HepG2 (cell line): ENCODE measurements around the gene PTS. TPM values are rescaled to one million over a fixed set of nuclear protein-coding genes. Genes with fewer than 3 reads are reported as not detected.
A peak's percentile ranks its signal among the peaks of the same experiment; 100 is the strongest.

Experiments used
- EED ChIP-seq: sonication (generic); formaldehyde crosslinking; IDR thresholded peaks from 2 replicates; pipeline ENCODE4 v1.5.0; 2020; ENCODE audit warnings: mild to moderate bottlenecking, missing genetic modification reagents
- ESRRA ChIP-seq: sonication (generic); formaldehyde crosslinking; IDR thresholded peaks from 2 replicates; pipeline ENCODE4 v1.5.1; 2020; ENCODE audit warnings: mild to moderate bottlenecking, low read depth, missing genetic modification reagents
- HDAC2 ChIP-seq: sonication (generic); formaldehyde crosslinking; IDR thresholded peaks from 2 replicates; pipeline ENCODE4 v1.4.0; 2020; ENCODE audit warnings: missing genetic modification reagents
- IKZF1 ChIP-seq: fragments of 450-650 bp; IDR thresholded peaks from 2 replicates; pipeline ENCODE4 v1.7.1; 2016
- IRF1 ChIP-seq: sonication (generic); formaldehyde crosslinking; IDR thresholded peaks from 2 replicates; pipeline ENCODE4 v1.4.0; 2020; ENCODE audit warnings: low read depth, mild to moderate bottlenecking, missing genetic modification reagents
- NFATC3 ChIP-seq: sonication (generic); formaldehyde crosslinking; IDR thresholded peaks from 2 replicates; pipeline ENCODE4 v1.5.1; 2020; ENCODE audit warnings: mild to moderate bottlenecking, missing genetic modification reagents
- PCBP2 ChIP-seq: fragments of 200-400 bp; formaldehyde crosslinking; optimal IDR thresholded peaks from 2 replicates; pipeline ENCODE3; 2018; ENCODE audit warnings: low read length, low read depth; ENCODE audit not compliant: poor library complexity, severe bottlenecking
- PHB2 ChIP-seq: fragments of 450-650 bp; IDR thresholded peaks from 2 replicates; pipeline ENCODE4 v1.6.1; 2018; ENCODE audit not compliant: partially characterized antibody
- PRDM15 ChIP-seq: sonication (generic); formaldehyde crosslinking; IDR thresholded peaks from 2 replicates; pipeline ENCODE4 v1.4.0; 2020; ENCODE audit warnings: missing genetic modification reagents
- SMC3 ChIP-seq: IDR thresholded peaks from 2 replicates; pipeline ENCODE4 v1.6.1; 2011; ENCODE audit warnings: low read length, improper control_type of control experiment
- ZBTB40 ChIP-seq, 2 experiments: fragments of 450-650 bp in 1 of 2; sonication (generic) in 1 of 2; formaldehyde crosslinking in 1 of 2; IDR thresholded peaks; 2 replicates each; pipeline versions ENCODE4 v1.6.1 to v1.8.0; 2016 to 2022; ENCODE audit warnings: antibody characterized with exemption in 1 of 2, mild to moderate bottlenecking in 1 of 2, missing genetic modification reagents in 1 of 2
- ZNF234 ChIP-seq: sonication (generic); formaldehyde crosslinking; conservative IDR thresholded peaks from 2 replicates; pipeline ENCODE4 v1.5.1; 2020; ENCODE audit warnings: mild to moderate bottlenecking, missing genetic modification reagents
- ZNF598 ChIP-seq: sonication (generic); formaldehyde crosslinking; IDR thresholded peaks from 2 replicates; pipeline ENCODE4 v1.5.1; 2020; ENCODE audit warnings: mild to moderate bottlenecking, missing genetic modification reagents, borderline replicate concordance
- ZNF619 ChIP-seq: sonication (generic); formaldehyde crosslinking; IDR thresholded peaks from 2 replicates; pipeline ENCODE4 v1.4.0; 2020; ENCODE audit warnings: mild to moderate bottlenecking, missing genetic modification reagents
- ZNF670 ChIP-seq: sonication (generic); formaldehyde crosslinking; IDR thresholded peaks from 2 replicates; pipeline ENCODE4 v1.8.0; 2022; ENCODE audit warnings: mild to moderate bottlenecking, missing genetic modification reagents, borderline replicate concordance
- ZSCAN9 ChIP-seq: IDR thresholded peaks from 2 replicates; pipeline ENCODE4 v1.6.1; 2016; ENCODE audit warnings: borderline replicate concordance
- polyA plus RNA-seq, 8 experiments: library from polyadenylated mRNA; depleted of rRNA in 3 of 8; stranded (reverse) in 7 of 8; unstranded in 1 of 8; fragments of >200 nt; fragmentation: Illumina TruSeq in 4 of 8; extraction: Trizol in 4 of 8; gene quantifications; 2 replicates each; pipeline versions ENCODE4 v1.2.1 to v1.2.3, GENCODE V29; 2011 to 2016; ENCODE audit warnings: low read depth in 4 of 8, missing spikeins in 1 of 8, mixed read lengths in 1 of 8; ENCODE audit not compliant: insufficient read depth in 1 of 8
- total RNA-seq, 5 experiments: library from RNA; depleted of rRNA; stranded (reverse); fragments of >200 nt; fragmentation: Illumina TruSeq; extraction: Trizol; gene quantifications; 2 replicates each; pipeline ENCODE4 v1.2.3, GENCODE V29; 2016; ENCODE audit warnings: low read depth in 1 of 5

The PTS gene
- total and polyA plus RNA-seq, 2 of the 13 experiments (the other 11 are each of a cell fraction or from before 2014, with no cell fraction given), result 33.6 to 49.3 TPM

GRCh38 chr11:112226062-112226830 lies at the start of gene PTS (continued):
- no peak for TF ChIP-seq ZBTB40 (IDR thresholded peaks at IDR 0.05)
- TF ChIP-seq ZBTB40 (CRISPR knock-in tag; IDR thresholded peaks at IDR 0.05), result 0 out of 2 replicates have a peak, but pooled peaks have one; percentile 44
- TF ChIP-seq ZNF598 (CRISPR knock-in tag), result no peak
- peak; percentile 30; the same call in 1 of the 2 replicates for TF ChIP-seq HDAC2 (CRISPR knock-in tag)
- peak; percentile 71; the same call in 1 of the 2 replicates for TF ChIP-seq ESRRA (CRISPR knock-in tag)
- TF ChIP-seq ZNF619, result no peak
- peak; percentile 32; the same call in 1 of the 2 replicates for TF ChIP-seq EED (CRISPR knock-in tag)
- TF ChIP-seq SMC3, result no peak
- TF ChIP-seq ZSCAN9, result no peak; the same call in none of the 2 replicates
- TF ChIP-seq PCBP2, result no peak
- no peak for TF ChIP-seq IRF1 (CRISPR knock-in tag)
- TF ChIP-seq NFATC3 (CRISPR knock-in tag), result no peak
- TF ChIP-seq ZNF234 (CRISPR knock-in tag), result no peak
- TF ChIP-seq PHB2, result no peak
- no peak for TF ChIP-seq IKZF1
- TF ChIP-seq PRDM15 (CRISPR knock-in tag), result no peak
- TF ChIP-seq ZNF670 (CRISPR knock-in tag), result no peak
